ENCODE data around the gene ZNF462.

- TF ChIP-seq, protein P1, sequence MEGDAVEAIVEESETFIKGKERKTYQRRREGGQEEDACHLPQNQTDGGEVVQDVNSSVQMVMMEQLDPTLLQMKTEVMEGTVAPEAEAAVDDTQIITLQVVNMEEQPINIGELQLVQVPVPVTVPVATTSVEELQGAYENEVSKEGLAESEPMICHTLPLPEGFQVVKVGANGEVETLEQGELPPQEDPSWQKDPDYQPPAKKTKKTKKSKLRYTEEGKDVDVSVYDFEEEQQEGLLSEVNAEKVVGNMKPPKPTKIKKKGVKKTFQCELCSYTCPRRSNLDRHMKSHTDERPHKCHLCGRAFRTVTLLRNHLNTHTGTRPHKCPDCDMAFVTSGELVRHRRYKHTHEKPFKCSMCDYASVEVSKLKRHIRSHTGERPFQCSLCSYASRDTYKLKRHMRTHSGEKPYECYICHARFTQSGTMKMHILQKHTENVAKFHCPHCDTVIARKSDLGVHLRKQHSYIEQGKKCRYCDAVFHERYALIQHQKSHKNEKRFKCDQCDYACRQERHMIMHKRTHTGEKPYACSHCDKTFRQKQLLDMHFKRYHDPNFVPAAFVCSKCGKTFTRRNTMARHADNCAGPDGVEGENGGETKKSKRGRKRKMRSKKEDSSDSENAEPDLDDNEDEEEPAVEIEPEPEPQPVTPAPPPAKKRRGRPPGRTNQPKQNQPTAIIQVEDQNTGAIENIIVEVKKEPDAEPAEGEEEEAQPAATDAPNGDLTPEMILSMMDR (conservative IDR thresholded peaks at IDR 0.05), result no peak
- TF ChIP-seq ZFX (IDR thresholded peaks at IDR 0.05), result no peak
Measured at GRCh38 chr9:106868087-106868486, 5.1 kb downstream of the ZNF462 start.
